Panc1 (cell line): Measurements from ENCODE around the gene HOMER2. TPM values are rescaled to one million over a fixed set of nuclear protein-coding genes. Genes with fewer than 3 reads are reported as not detected.

ENCODE experiments used
- ATAC-seq: fragments of 200-7000 bp; cut with Tn5 transposase; 2 replicates; pipeline ENCODE4 v1.9.1; 2020; ENCODE audit warnings: mild to moderate bottlenecking, moderate library complexity
- BruUV-seq: library from RNA; stranded (reverse); fragments of 400-500 nt; replicated peaks from 2 replicates; lab custom pipeline; 2021; lab: Mats Ljungman, UMichigan
- CTCF ChIA-PET: fragments of 300-600 bp; sonication (Branson Sonifier 250); formaldehyde crosslinking; loops from one replicate; lab custom pipeline; 2022; ENCODE audit warnings: antibody characterized with exemption; lab: Charles Lee
- POLR2A ChIA-PET: fragments of 300-600 bp; sonication (Branson Sonifier 250); formaldehyde crosslinking; loops from one replicate; lab custom pipeline; 2022; ENCODE audit warnings: antibody characterized with exemption; lab: Charles Lee
- DNase-seq: peaks from one replicate; pipeline ENCODE4 v3.0.0-alpha.2; 2010; ENCODE audit warnings: low read depth, low spot score
- H3K27ac ChIP-seq: 2 replicates; pipeline ENCODE4 v1.5.1; 2011; ENCODE audit warnings: mild to moderate bottlenecking, low read length, inconsistent platforms
- H3K27me3 ChIP-seq: fragments of 200-500 bp; sonication (Bioruptor generic); 2 replicates; pipeline ENCODE4 v1.6.0; 2014; ENCODE audit warnings: low read length, inconsistent platforms; ENCODE audit not compliant: control insufficient read depth, insufficient read depth
- H3K36me3 ChIP-seq: fragments of 200-500 bp; sonication (Bioruptor generic); 2 replicates; pipeline ENCODE4 v1.5.1; 2014; ENCODE audit warnings: inconsistent platforms, mild to moderate bottlenecking, low read length, moderate library complexity; ENCODE audit not compliant: control insufficient read depth, insufficient read depth
- H3K4me1 ChIP-seq: 2 replicates; pipeline ENCODE4 v1.5.1; 2011; ENCODE audit warnings: inconsistent platforms, mild to moderate bottlenecking, low read length, moderate library complexity; ENCODE audit not compliant: control insufficient read depth, insufficient read depth
- H3K4me3 ChIP-seq, 2 experiments: 2 replicates each; pipeline ENCODE4 v1.5.1; 2011 to 2012; ENCODE audit warnings: low read depth in 2 of 2, low read length in 2 of 2, mild to moderate bottlenecking in 2 of 2, inconsistent platforms in 1 of 2, moderate library complexity in 1 of 2
- H3K9me3 ChIP-seq: fragments of 200-500 bp; sonication (Bioruptor generic); 2 replicates; pipeline ENCODE4 v1.5.1; 2014; ENCODE audit warnings: low read depth, mild to moderate bottlenecking, inconsistent platforms, low read length, moderate library complexity; ENCODE audit not compliant: control insufficient read depth, insufficient read depth
- CTCF ChIP-seq: fragments of 450-650 bp; IDR thresholded peaks from 2 replicates; pipeline ENCODE4 v1.5.1; 2017; ENCODE audit warnings: mild to moderate bottlenecking
- POLR2AphosphoS5 ChIP-seq: IDR thresholded peaks from 2 replicates; pipeline ENCODE4 v1.6.1; 2012; ENCODE audit warnings: mild to moderate bottlenecking, low read depth, low read length, moderate library complexity
- REST ChIP-seq, 2 experiments: IDR thresholded peaks; 2 replicates each; pipeline ENCODE4 v1.6.1; 2011 to 2012; ENCODE audit warnings: low read depth in 2 of 2, control low read depth in 1 of 2, low read length in 1 of 2, mild to moderate bottlenecking in 1 of 2, moderate library complexity in 1 of 2; ENCODE audit not compliant: insufficient read depth in 1 of 2
- SIN3A ChIP-seq: IDR thresholded peaks from 2 replicates; pipeline ENCODE4 v1.6.1; 2012; ENCODE audit warnings: low read depth, mild to moderate bottlenecking, low read length, moderate library complexity, borderline replicate concordance; ENCODE audit not compliant: insufficient read depth
- TCF7L2 ChIP-seq: IDR thresholded peaks from 2 replicates; pipeline ENCODE4 v1.6.1; 2011; ENCODE audit warnings: mild to moderate bottlenecking, low read depth, low read length, inconsistent platforms
- in situ Hi-C: cut with HindIII; loops from 2 replicates; pipeline ENCODE4 v1.10.0; 2016; ENCODE audit warnings: low sequenced_read_pairs, low pct_unique_long_range_greater_than_20kb
- intact Hi-C: fragments of 100-400 bp; cut with micrococcal nuclease; formaldehyde crosslinking; loops from one replicate; pipeline ENCODE4 v1.10.0; 2022; ENCODE audit not compliant: unreplicated experiment
- total RNA-seq: library from RNA; stranded (reverse); gene quantifications from one replicate; pipeline ENCODE4 v1.2.1, GENCODE V29; 2021; ENCODE audit not compliant: unreplicated experiment

The HOMER2 gene
- total RNA-seq, 1 experiment from 2014 or later, result 35.9 TPM

- Histone ChIP-seq H3K4me1 (peaks cover 5% of the 10 kb centered on the region; the same call in 1 of the 2 replicates), H3K27me3 (no peaks in the 10 kb centered on the region), H3K4me3 (no peak overlapping the region), H3K9me3 (no peaks in the 10 kb centered on the region), H3K27ac (no peak overlapping the region), H3K36me3 (no peaks in the 10 kb centered on the region)
- DNase-seq (no peak), ATAC-seq (no peak)
- no peak for TF ChIP-seq SIN3A
- no peak for TF ChIP-seq POLR2AphosphoS5
- no peak for TF ChIP-seq CTCF
- TF ChIP-seq TCF7L2, result no peak
- no peak for TF ChIP-seq REST (IDR thresholded peaks at IDR 0.05; ENCODE audit: insufficient read depth in 1 of 2, low read depth in 2 of 2, low read length in 1 of 2)
- intact Hi-C loops, result no loop called here
- no TSS peak for BruUV-seq
- ChIA-PET POLR2A (no interaction called here), CTCF (no interaction called here)
- in situ Hi-C loops, result no loop called here
Observed at GRCh38 chr15:82890995-82891390, 61.5 kb downstream of the HOMER2 start.

GRCh38 chr15:82890338-82890994 lies 62.1 kb downstream of the HOMER2 start:
- peaks cover 2% of the 10 kb centered on the region; the same call in 1 of the 2 replicates for H3K4me1 ChIP-seq
- no peak for ATAC-seq
- no peaks in the 10 kb centered on the region for H3K36me3 ChIP-seq
- H3K27ac ChIP-seq, result no peak overlapping the region
- BruUV-seq, result no TSS peak
- TF ChIP-seq POLR2AphosphoS5 (no peak), TCF7L2 (no peak), REST (IDR thresholded peaks at IDR 0.05; ENCODE audit: insufficient read depth in 1 of 2, low read depth in 2 of 2, low read length in 1 of 2) (no peak), CTCF (no peak), SIN3A (no peak)
- ChIA-PET CTCF (no interaction called here), POLR2A (no interaction called here)
- DNase-seq, result no peak
- no peaks in the 10 kb centered on the region for H3K27me3 ChIP-seq
- no peaks in the 10 kb centered on the region for H3K9me3 ChIP-seq
- no peak overlapping the region for H3K4me3 ChIP-seq
- in situ Hi-C loops (no loop called here), intact Hi-C loops (no loop called here)
